Measurements from ENCODE around the gene COL4A6. TPM values are rescaled to one million over a fixed set of nuclear protein-coding genes. Genes with fewer than 3 reads are reported as not detected.
"Not testable (repeated sequence)": the region's sequence is repeated elsewhere in the genome, so short reads cannot be mapped to it uniquely, and the experiment has no call there.

The COL4A6 gene
- total and polyA plus RNA-seq, 2 of the 4 experiments (the other 2 are of a cell fraction): 0.36 to 0.74 TPM

GRCh38 chrX:108376821-108377220 is 61.4 kb downstream of the COL4A6 start:
- H3K18ac ChIP-seq (ENCODE audit: low read depth, low read length); H2AK5ac ChIP-seq (ENCODE audit: low read depth, low read length); H3K4me1 ChIP-seq (ENCODE audit: control insufficient read depth, insufficient read depth, low read length); H3K9me1 ChIP-seq (ENCODE audit: insufficient read depth, low read length); H3K27ac ChIP-seq (ENCODE audit: insufficient read depth, low read length); H3K56ac ChIP-seq (ENCODE audit: extremely low read depth, insufficient read depth, low read length); H4K91ac ChIP-seq (ENCODE audit: insufficient read depth, low read depth, low read length); BruUV-seq (replicated peaks); in situ Hi-C loops (cut with MboI; ENCODE audit: low sequenced_read_pairs); H4K8ac ChIP-seq (ENCODE audit: low read depth in 2 of 2, low read length in 2 of 2); H3K4ac ChIP-seq (ENCODE audit: low read depth, low read length); H3K14ac ChIP-seq (replicated peaks; ENCODE audit: low read depth, low read length); POLR2A ChIA-PET (ENCODE audit: unreplicated experiment); H2AK9ac ChIP-seq (replicated peaks; ENCODE audit: low read depth, low read length, poor library complexity); H2AFZ ChIP-seq (replicated peaks; ENCODE audit: low read length, poor library complexity); H2BK15ac ChIP-seq (ENCODE audit: low read depth, low read length); H2BK5ac ChIP-seq (ENCODE audit: low read depth, low read length, poor library complexity, severe bottlenecking); H3K9ac ChIP-seq (ENCODE audit: low read depth, low read length); H3K23ac ChIP-seq (ENCODE audit: low read depth, low read length); CTCF ChIA-PET; H3K9me3 ChIP-seq (ENCODE audit: control insufficient read depth, insufficient read depth, low read length); H3K36me3 ChIP-seq (ENCODE audit: control insufficient read depth, insufficient read depth, low read length); H4K20me1 ChIP-seq (ENCODE audit: insufficient read depth, low read length); H3K4me3 ChIP-seq (ENCODE audit: insufficient read depth, low read depth, low read length); H3K4me2 ChIP-seq (ENCODE audit: low read depth, low read length); H2BK120ac ChIP-seq (ENCODE audit: low read depth, low read length); dilution Hi-C loops (cut with HindIII; ENCODE audit: low sequenced_read_pairs, unreplicated experiment); ATAC-seq (ENCODE audit: low read depth); intact Hi-C loops (cut with micrococcal nuclease); H2BK20ac ChIP-seq (ENCODE audit: low read depth, low read length); H3K79me1 ChIP-seq (ENCODE audit: low read depth in 1 of 2, low read length in 2 of 2); H3K27me3 ChIP-seq (ENCODE audit: control insufficient read depth, insufficient read depth, low read length); H4K5ac ChIP-seq (ENCODE audit: low read depth, low read length); DNase-seq: not testable (repeated sequence)
- 39% methylated on average over 5 of the region's 11 CpGs; no CpG with 5 or more reads in 1 of the 2 experiments for whole genome bisulfite sequencing, 2 experiments (ENCODE audit: extremely low coverage in 2 of 2, insufficient read length in 1 of 2)

DNA sequence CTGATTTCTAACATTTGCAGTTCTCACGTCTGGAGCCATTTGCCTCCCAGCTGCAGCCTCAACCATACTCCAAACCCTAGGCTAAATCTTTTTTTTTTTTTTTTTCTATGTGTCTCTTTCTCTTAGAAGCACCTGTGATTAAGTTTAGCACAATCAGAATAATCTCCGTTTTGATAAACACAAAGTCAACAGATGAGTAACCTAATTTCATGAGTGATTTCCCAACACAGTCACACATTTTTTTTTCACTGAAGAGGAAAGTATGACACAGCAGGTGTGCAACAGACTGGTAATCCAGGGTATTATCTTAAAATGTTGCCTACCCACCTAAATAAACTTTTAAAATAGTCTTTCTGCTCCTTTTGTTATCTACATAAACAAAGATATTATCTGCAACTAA is 62.6 kb downstream of the COL4A6 start:
- in situ Hi-C loops (cut with MboI; ENCODE audit: low sequenced_read_pairs); H4K5ac ChIP-seq (ENCODE audit: low read depth, low read length); H4K8ac ChIP-seq (ENCODE audit: low read depth in 2 of 2, low read length in 2 of 2); dilution Hi-C loops (cut with HindIII; ENCODE audit: low sequenced_read_pairs, unreplicated experiment); POLR2A ChIA-PET (ENCODE audit: unreplicated experiment); H3K36me3 ChIP-seq (ENCODE audit: control insufficient read depth, insufficient read depth, low read length); H3K79me1 ChIP-seq (ENCODE audit: low read depth in 1 of 2, low read length in 2 of 2); H3K27me3 ChIP-seq (ENCODE audit: control insufficient read depth, insufficient read depth, low read length); DNase-seq; H3K56ac ChIP-seq (ENCODE audit: extremely low read depth, insufficient read depth, low read length); H3K23ac ChIP-seq (ENCODE audit: low read depth, low read length); H4K91ac ChIP-seq (ENCODE audit: insufficient read depth, low read depth, low read length); H2AK9ac ChIP-seq (replicated peaks; ENCODE audit: low read depth, low read length, poor library complexity); intact Hi-C loops (cut with micrococcal nuclease); H3K18ac ChIP-seq (ENCODE audit: low read depth, low read length); H4K20me1 ChIP-seq (ENCODE audit: insufficient read depth, low read length); H3K4ac ChIP-seq (ENCODE audit: low read depth, low read length); H3K4me3 ChIP-seq (ENCODE audit: insufficient read depth, low read depth, low read length); H3K9ac ChIP-seq (ENCODE audit: low read depth, low read length); H3K14ac ChIP-seq (replicated peaks; ENCODE audit: low read depth, low read length); CTCF ChIA-PET; H3K4me2 ChIP-seq (ENCODE audit: low read depth, low read length); H3K4me1 ChIP-seq (ENCODE audit: control insufficient read depth, insufficient read depth, low read length); H2BK5ac ChIP-seq (ENCODE audit: low read depth, low read length, poor library complexity, severe bottlenecking); H2AFZ ChIP-seq (replicated peaks; ENCODE audit: low read length, poor library complexity); ATAC-seq (ENCODE audit: low read depth); H2AK5ac ChIP-seq (ENCODE audit: low read depth, low read length); BruUV-seq (replicated peaks); H2BK15ac ChIP-seq (ENCODE audit: low read depth, low read length); H2BK120ac ChIP-seq (ENCODE audit: low read depth, low read length); H2BK20ac ChIP-seq (ENCODE audit: low read depth, low read length); H3K9me3 ChIP-seq (ENCODE audit: control insufficient read depth, insufficient read depth, low read length); H3K9me1 ChIP-seq (ENCODE audit: insufficient read depth, low read length); H3K27ac ChIP-seq (ENCODE audit: insufficient read depth, low read length): not testable (repeated sequence)
- WGBS, 2 experiments (ENCODE audit: extremely low coverage in 2 of 2, insufficient read length in 1 of 2): no CpG with 5 or more reads among the region's 2 CpGs
